Activated CD8-positive, alpha-beta T cell treated with anti-CD3 and anti-CD28 coated beads for 36 hours (primary cell): Measurements from ENCODE around the gene PTPRS. TPM values are rescaled to one million over a fixed set of nuclear protein-coding genes. Genes with fewer than 3 reads are reported as not detected.
A peak's percentile ranks its signal among the peaks of the same experiment; 100 is the strongest.

ENCODE experiments used
- ATAC-seq: fragments of 200-7000 bp; cut with Tn5 transposase; one replicate; pipeline ENCODE4 v1.10.0; 2021; ENCODE audit warnings: mild to moderate bottlenecking, moderate library complexity
- CTCF ChIA-PET: fragments of 350-600 bp; sonication (Branson Sonifier 250); formaldehyde crosslinking; loops from one replicate; lab custom pipeline; 2021; ENCODE audit warnings: antibody characterized with exemption; lab: Charles Lee
- POLR2A ChIA-PET: fragments of 350-600 bp; sonication (Branson Sonifier 250); formaldehyde crosslinking; loops from one replicate; lab custom pipeline; 2021; ENCODE audit warnings: antibody characterized with exemption; lab: Charles Lee
- DNase-seq: peaks from one replicate; pipeline ENCODE4 v3.0.0-alpha.2; 2020
- H3K27ac Mint-ChIP-seq: one replicate; pipeline ENCODE4 v1.8.0; 2021; ENCODE audit warnings: mild to moderate bottlenecking, mixed read lengths
- H3K27me3 Mint-ChIP-seq: one replicate; pipeline ENCODE4 v1.8.0; 2021; ENCODE audit warnings: mixed read lengths
- H3K36me3 Mint-ChIP-seq: one replicate; pipeline ENCODE4 v1.8.0; 2021; ENCODE audit warnings: low read depth, mixed read lengths
- H3K4me1 Mint-ChIP-seq: one replicate; pipeline ENCODE4 v1.8.0; 2021; ENCODE audit warnings: low read depth, mixed read lengths
- H3K4me3 Mint-ChIP-seq: one replicate; pipeline ENCODE4 v1.8.0; 2021; ENCODE audit warnings: mild to moderate bottlenecking, moderate library complexity, mixed read lengths
- H3K9me3 Mint-ChIP-seq: one replicate; pipeline ENCODE4 v1.8.0; 2021; ENCODE audit warnings: mixed read lengths
- intact Hi-C: fragments of 100-400 bp; cut with micrococcal nuclease; formaldehyde crosslinking; loops from one replicate; pipeline ENCODE4 v1.10.0; 2022
- total RNA-seq, 2 experiments: library from RNA; stranded (reverse); gene quantifications; one replicate each; pipeline ENCODE4 v1.2.3, GENCODE V29; 2021
- TF ChIP-seq, protein P1 (sequence below): fragments of 200-600 bp; IDR thresholded peaks from one replicate; pipeline ENCODE4 v1.8.0; 2022; ENCODE audit warnings: antibody characterized with exemption, mild to moderate bottlenecking

Gene PTPRS
- total RNA-seq, 2 experiments from 2014 or later: 2.6 to 2.8 TPM

DNA sequence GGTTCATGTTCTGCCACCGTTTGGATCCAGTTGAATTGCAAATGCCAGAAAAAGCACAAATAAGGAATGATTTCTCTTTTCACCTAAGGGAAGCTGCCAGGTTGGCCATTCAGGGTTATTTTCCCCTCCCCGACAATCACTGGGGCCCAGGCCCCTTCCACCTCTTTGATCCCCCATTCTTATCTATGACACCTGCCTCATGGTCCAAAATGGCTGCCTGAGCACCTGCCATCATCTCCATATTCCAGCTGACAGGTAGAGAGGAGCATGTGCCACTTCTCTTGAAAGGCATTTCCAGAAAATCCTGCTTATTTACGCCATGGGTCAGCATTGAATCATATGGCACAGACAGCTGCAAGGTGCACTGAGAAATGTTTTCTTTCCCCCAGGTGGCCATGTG lies 15.7 kb downstream of the PTPRS start:
- DNase-seq (no peak), ATAC-seq (no peak)
- TF ChIP-seq, protein P1, sequence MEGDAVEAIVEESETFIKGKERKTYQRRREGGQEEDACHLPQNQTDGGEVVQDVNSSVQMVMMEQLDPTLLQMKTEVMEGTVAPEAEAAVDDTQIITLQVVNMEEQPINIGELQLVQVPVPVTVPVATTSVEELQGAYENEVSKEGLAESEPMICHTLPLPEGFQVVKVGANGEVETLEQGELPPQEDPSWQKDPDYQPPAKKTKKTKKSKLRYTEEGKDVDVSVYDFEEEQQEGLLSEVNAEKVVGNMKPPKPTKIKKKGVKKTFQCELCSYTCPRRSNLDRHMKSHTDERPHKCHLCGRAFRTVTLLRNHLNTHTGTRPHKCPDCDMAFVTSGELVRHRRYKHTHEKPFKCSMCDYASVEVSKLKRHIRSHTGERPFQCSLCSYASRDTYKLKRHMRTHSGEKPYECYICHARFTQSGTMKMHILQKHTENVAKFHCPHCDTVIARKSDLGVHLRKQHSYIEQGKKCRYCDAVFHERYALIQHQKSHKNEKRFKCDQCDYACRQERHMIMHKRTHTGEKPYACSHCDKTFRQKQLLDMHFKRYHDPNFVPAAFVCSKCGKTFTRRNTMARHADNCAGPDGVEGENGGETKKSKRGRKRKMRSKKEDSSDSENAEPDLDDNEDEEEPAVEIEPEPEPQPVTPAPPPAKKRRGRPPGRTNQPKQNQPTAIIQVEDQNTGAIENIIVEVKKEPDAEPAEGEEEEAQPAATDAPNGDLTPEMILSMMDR: no peak
- Mint-ChIP-seq H3K27me3 (peaks cover 15% of the 10 kb centered on the region), H3K9me3 (peaks cover 5% of the 10 kb centered on the region), H3K36me3 (no peaks in the 10 kb centered on the region), H3K4me3 (no peak overlapping the region), H3K27ac (no peak overlapping the region), H3K4me1 (peaks cover 7% of the 10 kb centered on the region)
- intact Hi-C loops: no loop called here
- ChIA-PET CTCF (no interaction called here), POLR2A (no interaction called here)

DNA sequence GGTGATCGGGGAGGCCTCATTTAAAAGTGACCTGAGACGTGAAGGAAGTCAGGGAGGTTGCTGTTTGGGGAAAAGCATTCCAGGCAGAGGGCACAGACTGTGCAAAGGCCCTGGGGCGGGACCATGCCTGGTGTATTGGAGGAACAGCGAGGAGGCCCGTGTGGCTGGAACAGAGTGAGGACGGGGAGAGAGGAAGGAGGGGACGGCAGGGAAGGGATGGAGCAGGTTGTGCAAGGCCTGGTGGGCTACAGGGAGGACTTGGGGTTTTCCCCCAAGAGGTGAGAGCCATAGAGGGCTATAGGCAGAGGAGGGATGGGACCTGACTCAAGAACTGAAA lies 17.2 kb downstream of the PTPRS start:
- ATAC-seq: no peak

GRCh38 chr19:5321851-5322681 lies 18.5 kb downstream of the PTPRS start:
- ATAC-seq: peak; percentile 90
- DNase-seq: peak; percentile 63
- intact Hi-C loops: no loop called here
- Mint-ChIP-seq H3K4me3 (no peak overlapping the region), H3K4me1 (peaks cover 7% of the 10 kb centered on the region), H3K27me3 (peaks cover 15% of the 10 kb centered on the region), H3K9me3 (peaks cover 5% of the 10 kb centered on the region), H3K36me3 (no peaks in the 10 kb centered on the region), H3K27ac (no peak overlapping the region)
- ChIA-PET POLR2A (no interaction called here), CTCF (interaction anchor here (1.0 to 1.6 kb wide), 2 partner anchors 11 to 15 kb away, joined by 3 read pairs; no protein-coding TSS in a partner anchor)
- TF ChIP-seq, protein P1: peak; percentile 19

More for the DNA sequence above, 17.2 kb downstream of the PTPRS start:
- intact Hi-C loops: no loop called here
- ChIA-PET CTCF (no interaction called here), POLR2A (no interaction called here)
- H3K27ac Mint-ChIP-seq: no peak overlapping the region
- H3K36me3 Mint-ChIP-seq: no peaks in the 10 kb centered on the region
- H3K4me1 Mint-ChIP-seq: peaks cover 7% of the 10 kb centered on the region
- TF ChIP-seq, protein P1: no peak
- peaks cover 5% of the 10 kb centered on the region for H3K9me3 Mint-ChIP-seq
- no peak for DNase-seq
- peaks cover 15% of the 10 kb centered on the region for H3K27me3 Mint-ChIP-seq
- H3K4me3 Mint-ChIP-seq: no peak overlapping the region

DNA sequence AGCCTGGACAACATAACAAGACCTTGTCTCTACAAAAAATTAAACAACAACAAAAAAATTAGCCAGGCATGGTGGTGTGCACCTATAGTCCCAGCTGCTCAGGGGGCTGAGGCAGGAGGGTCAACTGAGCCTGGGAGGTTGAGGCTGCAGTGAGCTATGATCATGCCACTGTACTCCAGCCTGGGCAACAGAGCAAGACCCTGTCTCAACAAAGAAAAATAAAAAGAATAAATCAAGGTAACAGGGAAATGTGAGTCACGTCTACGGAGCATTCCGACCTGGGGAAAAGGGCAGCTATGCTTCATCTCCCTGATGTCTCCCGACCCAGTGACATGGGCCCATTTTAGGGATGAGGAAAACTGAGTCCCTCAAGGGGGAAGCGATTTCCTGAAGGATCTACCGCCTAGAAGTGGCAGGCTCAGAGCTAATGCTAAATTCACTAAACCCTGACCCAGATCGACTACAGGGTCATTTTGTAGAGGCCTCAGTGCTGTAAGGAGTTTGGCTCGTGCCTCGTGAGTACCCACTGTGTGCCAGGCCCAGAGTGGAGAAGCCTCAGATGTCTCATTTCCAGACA lies 19.5 kb downstream of the PTPRS start:
- DNase-seq (no peak), ATAC-seq (no peak)
- Mint-ChIP-seq H3K27me3 (peaks cover 15% of the 10 kb centered on the region), H3K36me3 (no peaks in the 10 kb centered on the region), H3K9me3 (peaks cover 5% of the 10 kb centered on the region), H3K4me1 (peaks cover 7% of the 10 kb centered on the region), H3K27ac (no peak overlapping the region), H3K4me3 (no peak overlapping the region)
- CTCF ChIA-PET: interaction anchor here (1.6 kb wide), 1 partner anchor 16 kb away, joined by 3 read pairs; no protein-coding TSS in a partner anchor
- intact Hi-C loops: no loop called here
- TF ChIP-seq, protein P1: no peak
- POLR2A ChIA-PET: no interaction called here

DNA sequence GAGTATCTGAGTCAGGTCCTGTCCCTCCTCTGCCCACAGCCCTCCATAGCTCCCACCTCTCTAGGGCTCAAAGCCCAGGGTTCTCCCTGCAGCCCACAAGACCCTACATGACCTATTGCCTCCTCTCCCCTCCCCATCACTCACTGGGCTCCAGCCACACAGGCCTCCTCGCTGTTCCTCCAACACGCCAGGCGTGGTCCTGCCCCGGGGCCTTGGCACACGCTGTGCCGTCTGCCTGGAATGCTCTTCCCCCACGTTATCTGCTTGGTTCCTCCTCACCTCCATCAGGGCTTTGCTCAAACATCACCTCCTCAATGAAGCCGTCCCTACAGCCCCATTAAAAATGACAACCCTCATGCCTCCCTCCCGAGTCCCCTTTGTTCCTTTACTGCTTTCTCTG lies 21.1 kb downstream of the PTPRS start:
- H3K27ac Mint-ChIP-seq: no peak overlapping the region
- TF ChIP-seq, protein P1: no peak
- peaks cover 7% of the 10 kb centered on the region for H3K4me1 Mint-ChIP-seq
- no peak for DNase-seq
- CTCF ChIA-PET: no interaction called here
- no peaks in the 10 kb centered on the region for H3K9me3 Mint-ChIP-seq
- no peak for ATAC-seq
- H3K4me3 Mint-ChIP-seq: no peak overlapping the region
- H3K36me3 Mint-ChIP-seq: no peaks in the 10 kb centered on the region
- intact Hi-C loops: no loop called here
- POLR2A ChIA-PET: no interaction called here
- H3K27me3 Mint-ChIP-seq: peaks cover 17% of the 10 kb centered on the region
